ENCODE measurements around the gene CAMK4. TPM values are rescaled to one million over a fixed set of nuclear protein-coding genes. Genes with fewer than 3 reads are reported as not detected.
A peak's percentile ranks its signal among the peaks of the same experiment; 100 is the strongest.

Gene CAMK4
- total and polyA plus RNA-seq, 9 of the 15 experiments (the other 6 are each of a cell fraction or from before 2014, with no cell fraction given): 0.35 TPM; not detected in 8

DNA sequence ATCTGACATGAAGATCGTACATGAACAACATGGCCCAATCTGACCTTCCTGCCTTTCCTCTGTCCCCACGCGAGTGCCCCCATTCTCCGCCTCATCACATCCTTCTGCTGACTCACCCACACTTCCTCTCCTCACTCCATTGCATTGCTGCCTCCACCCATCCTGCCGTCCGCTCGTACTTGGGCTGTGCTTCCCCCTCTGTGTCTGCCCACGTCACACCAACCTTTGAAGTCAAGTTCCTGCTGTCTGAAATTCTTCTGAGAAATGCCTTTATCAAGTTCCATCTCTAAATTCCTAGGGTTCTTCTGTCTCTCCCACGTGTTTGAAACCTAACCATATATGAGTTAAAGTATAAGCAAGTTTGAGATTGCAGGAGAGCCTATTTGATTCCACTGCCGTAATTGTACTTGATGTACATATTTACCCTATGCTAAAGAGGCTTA lies 306.1 kb downstream of the CAMK4 start (continued):
- TF ChIP-seq, protein P1, sequence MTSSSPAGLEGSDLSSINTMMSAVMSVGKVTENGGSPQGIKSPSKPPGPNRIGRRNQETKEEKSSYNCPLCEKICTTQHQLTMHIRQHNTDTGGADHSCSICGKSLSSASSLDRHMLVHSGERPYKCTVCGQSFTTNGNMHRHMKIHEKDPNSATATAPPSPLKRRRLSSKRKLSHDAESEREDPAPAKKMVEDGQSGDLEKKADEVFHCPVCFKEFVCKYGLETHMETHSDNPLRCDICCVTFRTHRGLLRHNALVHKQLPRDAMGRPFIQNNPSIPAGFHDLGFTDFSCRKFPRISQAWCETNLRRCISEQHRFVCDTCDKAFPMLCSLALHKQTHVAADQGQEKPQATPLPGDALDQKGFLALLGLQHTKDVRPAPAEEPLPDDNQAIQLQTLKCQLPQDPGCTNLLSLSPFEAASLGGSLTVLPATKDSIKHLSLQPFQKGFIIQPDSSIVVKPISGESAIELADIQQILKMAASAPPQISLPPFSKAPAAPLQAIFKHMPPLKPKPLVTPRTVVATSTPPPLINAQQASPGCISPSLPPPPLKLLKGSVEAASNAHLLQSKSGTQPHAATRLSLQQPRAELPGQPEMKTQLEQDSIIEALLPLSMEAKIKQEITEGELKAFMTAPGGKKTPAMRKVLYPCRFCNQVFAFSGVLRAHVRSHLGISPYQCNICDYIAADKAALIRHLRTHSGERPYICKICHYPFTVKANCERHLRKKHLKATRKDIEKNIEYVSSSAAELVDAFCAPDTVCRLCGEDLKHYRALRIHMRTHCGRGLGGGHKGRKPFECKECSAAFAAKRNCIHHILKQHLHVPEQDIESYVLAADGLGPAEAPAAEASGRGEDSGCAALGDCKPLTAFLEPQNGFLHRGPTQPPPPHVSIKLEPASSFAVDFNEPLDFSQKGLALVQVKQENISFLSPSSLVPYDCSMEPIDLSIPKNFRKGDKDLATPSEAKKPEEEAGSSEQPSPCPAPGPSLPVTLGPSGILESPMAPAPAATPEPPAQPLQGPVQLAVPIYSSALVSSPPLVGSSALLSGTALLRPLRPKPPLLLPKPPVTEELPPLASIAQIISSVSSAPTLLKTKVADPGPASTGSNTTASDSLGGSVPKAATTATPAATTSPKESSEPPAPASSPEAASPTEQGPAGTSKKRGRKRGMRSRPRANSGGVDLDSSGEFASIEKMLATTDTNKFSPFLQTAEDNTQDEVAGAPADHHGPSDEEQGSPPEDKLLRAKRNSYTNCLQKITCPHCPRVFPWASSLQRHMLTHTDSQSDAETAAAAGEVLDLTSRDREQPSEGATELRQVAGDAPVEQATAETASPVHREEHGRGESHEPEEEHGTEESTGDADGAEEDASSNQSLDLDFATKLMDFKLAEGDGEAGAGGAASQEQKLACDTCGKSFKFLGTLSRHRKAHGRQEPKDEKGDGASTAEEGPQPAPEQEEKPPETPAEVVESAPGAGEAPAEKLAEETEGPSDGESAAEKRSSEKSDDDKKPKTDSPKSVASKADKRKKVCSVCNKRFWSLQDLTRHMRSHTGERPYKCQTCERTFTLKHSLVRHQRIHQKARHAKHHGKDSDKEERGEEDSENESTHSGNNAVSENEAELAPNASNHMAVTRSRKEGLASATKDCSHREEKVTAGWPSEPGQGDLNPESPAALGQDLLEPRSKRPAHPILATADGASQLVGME (CRISPR knock-in tag; IDR thresholded peaks at IDR 0.05): no peak
- TF ChIP-seq ZNF124 (CRISPR knock-in tag; IDR thresholded peaks at IDR 0.05) (no peak), RBM14 (IDR thresholded peaks at IDR 0.05; ENCODE audit: borderline replicate concordance, insufficient read depth, low read depth, low read length) (no peak), STAT5A (IDR thresholded peaks at IDR 0.05; ENCODE audit: borderline replicate concordance, low read length) (peak; percentile 69), SUPT5H (IDR thresholded peaks at IDR 0.05) (peak; percentile 64), C11orf30 (IDR thresholded peaks at IDR 0.05; ENCODE audit: low read depth) (peak; percentile 96), KLF13 (tag; IDR thresholded peaks at IDR 0.05; ENCODE audit: borderline replicate concordance, low read depth) (no peak), SPI1 (IDR thresholded peaks at IDR 0.05; ENCODE audit: borderline replicate concordance, low read depth, low read length) (peak; percentile 89), ZNF134 (CRISPR knock-in tag; conservative IDR thresholded peaks at IDR 0.05) (no peak), KAT7 (CRISPR knock-in tag; IDR thresholded peaks at IDR 0.05; ENCODE audit: borderline replicate concordance) (no peak), PYGO2 (tag; IDR thresholded peaks at IDR 0.05) (no peak)
- TF ChIP-seq, protein P2, sequence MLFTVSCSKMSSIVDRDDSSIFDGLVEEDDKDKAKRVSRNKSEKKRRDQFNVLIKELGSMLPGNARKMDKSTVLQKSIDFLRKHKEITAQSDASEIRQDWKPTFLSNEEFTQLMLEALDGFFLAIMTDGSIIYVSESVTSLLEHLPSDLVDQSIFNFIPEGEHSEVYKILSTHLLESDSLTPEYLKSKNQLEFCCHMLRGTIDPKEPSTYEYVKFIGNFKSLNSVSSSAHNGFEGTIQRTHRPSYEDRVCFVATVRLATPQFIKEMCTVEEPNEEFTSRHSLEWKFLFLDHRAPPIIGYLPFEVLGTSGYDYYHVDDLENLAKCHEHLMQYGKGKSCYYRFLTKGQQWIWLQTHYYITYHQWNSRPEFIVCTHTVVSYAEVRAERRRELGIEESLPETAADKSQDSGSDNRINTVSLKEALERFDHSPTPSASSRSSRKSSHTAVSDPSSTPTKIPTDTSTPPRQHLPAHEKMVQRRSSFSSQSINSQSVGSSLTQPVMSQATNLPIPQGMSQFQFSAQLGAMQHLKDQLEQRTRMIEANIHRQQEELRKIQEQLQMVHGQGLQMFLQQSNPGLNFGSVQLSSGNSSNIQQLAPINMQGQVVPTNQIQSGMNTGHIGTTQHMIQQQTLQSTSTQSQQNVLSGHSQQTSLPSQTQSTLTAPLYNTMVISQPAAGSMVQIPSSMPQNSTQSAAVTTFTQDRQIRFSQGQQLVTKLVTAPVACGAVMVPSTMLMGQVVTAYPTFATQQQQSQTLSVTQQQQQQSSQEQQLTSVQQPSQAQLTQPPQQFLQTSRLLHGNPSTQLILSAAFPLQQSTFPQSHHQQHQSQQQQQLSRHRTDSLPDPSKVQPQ (CRISPR knock-in tag; IDR thresholded peaks at IDR 0.05; ENCODE audit: borderline replicate concordance): no peak
- TF ChIP-seq, protein P3, sequence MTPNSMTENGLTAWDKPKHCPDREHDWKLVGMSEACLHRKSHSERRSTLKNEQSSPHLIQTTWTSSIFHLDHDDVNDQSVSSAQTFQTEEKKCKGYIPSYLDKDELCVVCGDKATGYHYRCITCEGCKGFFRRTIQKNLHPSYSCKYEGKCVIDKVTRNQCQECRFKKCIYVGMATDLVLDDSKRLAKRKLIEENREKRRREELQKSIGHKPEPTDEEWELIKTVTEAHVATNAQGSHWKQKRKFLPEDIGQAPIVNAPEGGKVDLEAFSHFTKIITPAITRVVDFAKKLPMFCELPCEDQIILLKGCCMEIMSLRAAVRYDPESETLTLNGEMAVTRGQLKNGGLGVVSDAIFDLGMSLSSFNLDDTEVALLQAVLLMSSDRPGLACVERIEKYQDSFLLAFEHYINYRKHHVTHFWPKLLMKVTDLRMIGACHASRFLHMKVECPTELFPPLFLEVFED (CRISPR knock-in tag; conservative IDR thresholded peaks at IDR 0.05): peak; percentile 75; the same call in 1 of the 2 replicates
- TF ChIP-seq, protein P4, sequence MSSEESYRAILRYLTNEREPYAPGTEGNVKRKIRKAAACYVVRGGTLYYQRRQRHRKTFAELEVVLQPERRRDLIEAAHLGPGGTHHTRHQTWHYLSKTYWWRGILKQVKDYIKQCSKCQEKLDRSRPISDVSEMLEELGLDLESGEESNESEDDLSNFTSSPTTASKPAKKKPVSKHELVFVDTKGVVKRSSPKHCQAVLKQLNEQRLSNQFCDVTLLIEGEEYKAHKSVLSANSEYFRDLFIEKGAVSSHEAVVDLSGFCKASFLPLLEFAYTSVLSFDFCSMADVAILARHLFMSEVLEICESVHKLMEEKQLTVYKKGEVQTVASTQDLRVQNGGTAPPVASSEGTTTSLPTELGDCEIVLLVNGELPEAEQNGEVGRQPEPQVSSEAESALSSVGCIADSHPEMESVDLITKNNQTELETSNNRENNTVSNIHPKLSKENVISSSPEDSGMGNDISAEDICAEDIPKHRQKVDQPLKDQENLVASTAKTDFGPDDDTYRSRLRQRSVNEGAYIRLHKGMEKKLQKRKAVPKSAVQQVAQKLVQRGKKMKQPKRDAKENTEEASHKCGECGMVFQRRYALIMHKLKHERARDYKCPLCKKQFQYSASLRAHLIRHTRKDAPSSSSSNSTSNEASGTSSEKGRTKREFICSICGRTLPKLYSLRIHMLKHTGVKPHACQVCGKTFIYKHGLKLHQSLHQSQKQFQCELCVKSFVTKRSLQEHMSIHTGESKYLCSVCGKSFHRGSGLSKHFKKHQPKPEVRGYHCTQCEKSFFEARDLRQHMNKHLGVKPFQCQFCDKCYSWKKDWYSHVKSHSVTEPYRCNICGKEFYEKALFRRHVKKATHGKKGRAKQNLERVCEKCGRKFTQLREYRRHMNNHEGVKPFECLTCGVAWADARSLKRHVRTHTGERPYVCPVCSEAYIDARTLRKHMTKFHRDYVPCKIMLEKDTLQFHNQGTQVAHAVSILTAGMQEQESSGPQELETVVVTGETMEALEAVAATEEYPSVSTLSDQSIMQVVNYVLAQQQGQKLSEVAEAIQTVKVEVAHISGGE (CRISPR knock-in tag; IDR thresholded peaks at IDR 0.05): peak in 1 of 3 experiments; percentile 86; a peak in 2 of 6 replicates
